Measurements from ENCODE around the gene PADI1.

DNA sequence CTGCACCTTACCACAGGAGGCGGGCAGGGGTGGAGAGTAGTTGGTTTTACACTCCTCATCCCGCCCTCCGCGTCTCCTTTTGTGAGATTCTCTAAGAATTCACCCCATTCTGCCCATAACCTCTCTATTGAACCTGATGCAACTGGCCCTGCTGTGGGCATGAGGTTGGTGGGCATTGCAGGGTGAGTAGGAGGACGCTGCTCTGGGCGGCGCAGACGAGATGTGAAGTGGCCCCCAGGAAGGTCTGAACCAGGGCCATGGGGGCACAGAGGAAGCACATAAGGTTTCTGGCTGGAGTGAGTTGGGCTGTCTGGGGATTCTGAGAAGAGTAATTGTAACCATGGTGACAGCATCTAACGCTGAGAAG, 8.8 kb downstream of the PADI1 start:
- no peak for TF ChIP-seq CTCF (IDR thresholded peaks at IDR 0.05)
- no peak for TF ChIP-seq POLR2AphosphoS5 (IDR thresholded peaks at IDR 0.05)
- TF ChIP-seq POLR2A (IDR thresholded peaks at IDR 0.05; ENCODE audit: low read depth): no peak
